Sigmoid colon (tissue), 7 donors: Measurements from ENCODE around the gene FBXO8. TPM values are rescaled to one million over a fixed set of nuclear protein-coding genes. Genes with fewer than 3 reads are reported as not detected.
"Not testable (repeated sequence)": the region's sequence is repeated elsewhere in the genome, so short reads cannot be mapped to it uniquely, and the experiment has no call there.

Experiments
- DNase-seq: peaks from one replicate; pipeline ENCODE4 v3.0.0-alpha.2; 2019
- H3K27ac ChIP-seq, 4 donors: fragments of 200-600 bp; sonication (generic); one replicate each; pipeline ENCODE4 v1.5.1; 2016 to 2019; ENCODE audit warnings: mild to moderate bottlenecking in 1 of 4
- H3K27me3 ChIP-seq, 3 donors: fragments of 200-600 bp; sonication (generic); one replicate each; pipeline ENCODE4 v1.5.1; 2019; ENCODE audit warnings: mild to moderate bottlenecking in 1 of 3
- H3K36me3 ChIP-seq, 4 donors: fragments of 200-600 bp; sonication (generic); one replicate each; pipeline ENCODE4 v1.5.1; 2016 to 2019
- H3K4me1 ChIP-seq, 4 donors: fragments of 200-600 bp; sonication (generic); one replicate each; pipeline ENCODE4 v1.5.1; 2017 to 2019
- H3K4me3 ChIP-seq, 4 donors: fragments of 200-600 bp; sonication (generic); one replicate each; pipeline ENCODE4 v1.5.1; 2017 to 2019; ENCODE audit warnings: mild to moderate bottlenecking in 2 of 4, moderate library complexity in 1 of 4
- H3K9me3 ChIP-seq, 4 donors: fragments of 200-600 bp in 3 of 4; sonication (generic) in 3 of 4; one replicate each; pipeline versions ENCODE4 v1.5.1 to v1.6.1; 2013 to 2019
- EP300 ChIP-seq, 4 donors: sonication (generic); formaldehyde crosslinking; IDR thresholded peaks; one replicate each; pipeline ENCODE4 v1.6.1; 2017; ENCODE audit warnings: antibody characterized with exemption in 4 of 4
- POLR2A ChIP-seq, 2 donors: fragments of 450-650 bp; IDR thresholded peaks; one replicate each; pipeline ENCODE4 v1.6.1; 2016; ENCODE audit warnings: antibody characterized with exemption in 2 of 2, mild to moderate bottlenecking in 2 of 2, moderate library complexity in 2 of 2
- POLR2AphosphoS5 ChIP-seq, 4 donors: sonication (generic); formaldehyde crosslinking; IDR thresholded peaks; one replicate each; pipeline ENCODE4 v1.6.1; 2017; ENCODE audit warnings: antibody characterized with exemption in 4 of 4
- WGBS, 2 donors: extraction: QIAGEN DNeasy Blood & Tissue Kit; methylation state at CpG; one replicate each; pipeline ENCODE4 v1.1.7; 2013; 5-methylcytosine and 5-hydroxymethylcytosine counted together
- intact Hi-C: fragments of 100-400 bp; cut with DNase I; formaldehyde crosslinking; loops from one replicate; pipeline ENCODE4 v1.15.1; 2023
- polyA plus RNA-seq, 3 donors: library from polyadenylated mRNA; stranded (reverse); fragments of 200-250 nt; gene quantifications; one replicate each; pipeline ENCODE4 v1.2.3, GENCODE V29; 2013
- total RNA-seq, 4 donors: library from RNA; depleted of rRNA; stranded (reverse); fragments of >200 nt; gene quantifications; one replicate each; pipeline ENCODE4 v1.1.0, GENCODE V29; 2016
- TF ChIP-seq, protein P1 (sequence below), 4 experiments: fragments of 450-650 bp in 3 of 4; fragments of 200-600 bp in 1 of 4; IDR thresholded peaks; one replicate each; pipeline ENCODE4 v1.5.1; 2016 to 2019; ENCODE audit warnings: antibody characterized with exemption in 4 of 4, mild to moderate bottlenecking in 3 of 4, moderate library complexity in 2 of 4
- donor health status: healthy with polysubstance abuse.
- donor health status: Bipolar disorder and iron deficiency.
- donor health status: healthy.

FBXO8 gene
- total and polyA plus RNA-seq, 7 donors: 14.5 to 68.8 (median 42.8) TPM

DNA sequence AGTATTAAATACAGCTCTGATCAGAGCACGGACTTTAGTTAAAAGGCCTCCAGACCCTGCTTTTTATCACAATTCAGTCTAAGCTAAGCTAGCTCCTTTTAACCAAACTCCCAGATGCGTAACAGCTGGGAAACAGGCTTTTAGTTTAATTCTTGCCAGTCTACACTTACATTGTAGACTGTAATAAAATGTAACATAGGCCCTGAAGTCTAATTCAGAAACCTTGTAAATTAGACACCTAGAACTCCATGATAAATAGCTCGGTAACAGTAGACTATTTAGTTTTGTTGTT lies 20.1 kb downstream of the FBXO8 start:
- H3K9me3 ChIP-seq: no peaks in the 10 kb centered on the region
- TF ChIP-seq POLR2A (IDR thresholded peaks at IDR 0.05): no peak
- no peak for TF ChIP-seq EP300 (IDR thresholded peaks at IDR 0.05)
- TF ChIP-seq POLR2AphosphoS5 (IDR thresholded peaks at IDR 0.05): no peak
- TF ChIP-seq, protein P1, sequence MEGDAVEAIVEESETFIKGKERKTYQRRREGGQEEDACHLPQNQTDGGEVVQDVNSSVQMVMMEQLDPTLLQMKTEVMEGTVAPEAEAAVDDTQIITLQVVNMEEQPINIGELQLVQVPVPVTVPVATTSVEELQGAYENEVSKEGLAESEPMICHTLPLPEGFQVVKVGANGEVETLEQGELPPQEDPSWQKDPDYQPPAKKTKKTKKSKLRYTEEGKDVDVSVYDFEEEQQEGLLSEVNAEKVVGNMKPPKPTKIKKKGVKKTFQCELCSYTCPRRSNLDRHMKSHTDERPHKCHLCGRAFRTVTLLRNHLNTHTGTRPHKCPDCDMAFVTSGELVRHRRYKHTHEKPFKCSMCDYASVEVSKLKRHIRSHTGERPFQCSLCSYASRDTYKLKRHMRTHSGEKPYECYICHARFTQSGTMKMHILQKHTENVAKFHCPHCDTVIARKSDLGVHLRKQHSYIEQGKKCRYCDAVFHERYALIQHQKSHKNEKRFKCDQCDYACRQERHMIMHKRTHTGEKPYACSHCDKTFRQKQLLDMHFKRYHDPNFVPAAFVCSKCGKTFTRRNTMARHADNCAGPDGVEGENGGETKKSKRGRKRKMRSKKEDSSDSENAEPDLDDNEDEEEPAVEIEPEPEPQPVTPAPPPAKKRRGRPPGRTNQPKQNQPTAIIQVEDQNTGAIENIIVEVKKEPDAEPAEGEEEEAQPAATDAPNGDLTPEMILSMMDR (IDR thresholded peaks at IDR 0.05): no peak
- intact Hi-C loops: no loop called here
- H3K36me3 ChIP-seq: peaks cover 0 to 4% (median 0%) of the 10 kb centered on the region in 4 donors
- H3K4me1 ChIP-seq: peaks cover 0 to 72% (median 26%) of the 10 kb centered on the region in 4 donors
- WGBS, 2 donors: 88 to 89% methylated on average over 3 of the region's 3 CpGs
- H3K27me3 ChIP-seq: no peaks in the 10 kb centered on the region
- peak overlapping the region in 3 of 4 donors; percentile 6 to 28 (median 19) for H3K27ac ChIP-seq
- H3K4me3 ChIP-seq: no peak overlapping the region
- no peak for DNase-seq

DNA sequence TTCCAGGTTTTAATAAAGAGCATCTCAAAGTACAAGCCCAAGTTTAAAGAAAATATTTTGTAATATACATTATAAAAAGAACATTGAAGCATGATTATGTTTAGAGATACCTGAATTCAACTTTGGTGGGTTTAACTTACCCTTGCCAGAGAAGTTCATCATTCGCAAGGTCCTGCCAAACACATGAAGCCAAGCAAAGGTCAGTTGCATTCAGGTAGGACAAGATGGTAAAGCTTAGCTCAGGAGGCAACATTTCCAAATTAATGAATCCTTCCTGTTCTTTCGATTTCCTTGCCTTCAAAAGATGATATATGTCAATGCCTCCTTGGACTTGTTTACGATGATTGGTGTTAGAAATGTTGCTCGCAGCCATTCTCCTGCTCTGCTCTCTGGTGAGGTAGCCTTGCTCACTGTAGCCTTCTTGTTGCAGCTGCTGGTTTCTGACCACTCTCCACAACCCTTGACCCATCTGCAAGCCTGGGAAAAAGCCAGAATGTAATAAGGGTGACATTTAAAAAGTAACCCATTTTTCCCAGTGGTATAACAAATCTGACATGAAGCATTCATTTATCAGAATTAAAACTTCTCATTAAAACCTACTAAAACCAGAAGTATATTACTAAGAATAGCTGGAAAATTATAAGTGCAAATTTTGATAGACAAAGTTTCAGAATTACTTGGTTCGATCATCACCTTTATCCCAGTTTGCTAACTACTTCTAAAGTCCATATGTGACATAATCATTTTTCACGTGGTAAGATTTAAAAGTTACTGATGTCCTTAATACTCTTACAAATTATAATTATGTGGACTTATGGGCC lies 20.6 kb downstream of the FBXO8 start:
- no peak for DNase-seq
- 86 to 87% methylated on average over 6 of the region's 6 CpGs for WGBS, 2 donors
- intact Hi-C loops: no loop called here
- no peak overlapping the region for H3K4me3 ChIP-seq
- no peaks in the 10 kb centered on the region for H3K9me3 ChIP-seq
- TF ChIP-seq, protein P1 (IDR thresholded peaks at IDR 0.05): no peak
- no peak for TF ChIP-seq POLR2AphosphoS5 (IDR thresholded peaks at IDR 0.05)
- no peak for TF ChIP-seq EP300 (IDR thresholded peaks at IDR 0.05)
- no peak for TF ChIP-seq POLR2A (IDR thresholded peaks at IDR 0.05)
- H3K36me3 ChIP-seq: peaks cover 0 to 6% (median 0%) of the 10 kb centered on the region in 4 donors
- H3K27ac ChIP-seq: peak overlapping the region in 3 of 4 donors; percentile 19 to 44 (median 28)
- peaks cover 0 to 72% (median 26%) of the 10 kb centered on the region in 4 donors for H3K4me1 ChIP-seq
- H3K27me3 ChIP-seq: no peaks in the 10 kb centered on the region

- Histone ChIP-seq H3K4me1 (peaks cover 0 to 84% (median 30%) of the 10 kb centered on the region in 4 donors), H3K36me3 (peaks cover 0 to 13% (median 0%) of the 10 kb centered on the region in 4 donors), H3K27ac (peak overlapping the region in 3 of 4 donors; percentile 28 to 44 (median 32))
- H3K9me3 ChIP-seq, DNase-seq, H3K4me3 ChIP-seq, H3K27me3 ChIP-seq, intact Hi-C loops: not testable (repeated sequence)
- 56 to 83% methylated on average over 1 of the region's 1 CpG for WGBS, 2 donors
Measured at GRCh38 chr4:174261432-174261831, 22.0 kb downstream of the FBXO8 start.

DNA sequence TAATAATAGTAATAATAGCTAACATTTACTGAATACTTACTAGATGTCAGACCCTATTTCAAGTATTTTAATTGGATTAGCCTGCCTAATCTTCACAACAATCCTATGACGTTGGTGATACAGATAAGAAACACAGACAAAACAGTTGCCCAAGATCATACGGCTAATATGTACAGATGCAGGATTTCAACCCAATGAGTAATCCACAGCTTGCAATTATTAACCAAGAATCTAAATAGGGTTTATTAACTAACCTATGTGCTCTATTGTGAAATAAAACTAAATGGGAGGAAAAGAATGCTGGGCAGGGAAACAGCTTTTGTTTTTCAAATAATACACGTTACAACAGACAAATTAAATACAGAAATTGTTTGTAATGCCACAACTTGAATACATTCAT lies 23.4 kb downstream of the FBXO8 start:
- H3K27ac ChIP-seq: peak overlapping the region in 3 of 4 donors; percentile 28 to 44 (median 32)
- H3K36me3 ChIP-seq: peaks cover 0 to 13% (median 0%) of the 10 kb centered on the region in 4 donors
- H3K4me3 ChIP-seq: peak overlapping the region in 1 of 4 donors; percentile 5
- 49 to 51% methylated on average over 3 of the region's 3 CpGs for WGBS, 2 donors
- H3K27me3 ChIP-seq: no peaks in the 10 kb centered on the region
- peaks cover 0 to 84% (median 32%) of the 10 kb centered on the region in 4 donors for H3K4me1 ChIP-seq
- intact Hi-C loops: no loop called here
- no peak for TF ChIP-seq POLR2A (IDR thresholded peaks at IDR 0.05)
- TF ChIP-seq, protein P1 (IDR thresholded peaks at IDR 0.05): no peak
- no peak for TF ChIP-seq EP300 (IDR thresholded peaks at IDR 0.05)
- no peak for TF ChIP-seq POLR2AphosphoS5 (IDR thresholded peaks at IDR 0.05)
- no peak for DNase-seq
- H3K9me3 ChIP-seq: no peaks in the 10 kb centered on the region

- Histone ChIP-seq H3K27ac (peak overlapping the region in 2 of 4 donors; percentile 28 to 32), H3K4me1 (peaks cover 0 to 80% (median 27%) of the 10 kb centered on the region in 4 donors), H3K36me3 (peaks cover 0 to 13% (median 0%) of the 10 kb centered on the region in 4 donors), H3K27me3 (no peaks in the 10 kb centered on the region), H3K4me3 (no peak overlapping the region), H3K9me3 (no peaks in the 10 kb centered on the region)
- intact Hi-C loops: no loop called here
- DNase-seq: no peak
- no peak for TF ChIP-seq EP300 (IDR thresholded peaks at IDR 0.05)
- TF ChIP-seq, protein P1 (IDR thresholded peaks at IDR 0.05): no peak
- no peak for TF ChIP-seq POLR2A (IDR thresholded peaks at IDR 0.05)
- TF ChIP-seq POLR2AphosphoS5 (IDR thresholded peaks at IDR 0.05): no peak
Measured at GRCh38 chr4:174259580-174259979, 23.9 kb downstream of the FBXO8 start.
